Measurements from ENCODE around the gene ADPRHL1. TPM values are rescaled to one million over a fixed set of nuclear protein-coding genes. Genes with fewer than 3 reads are reported as not detected.

ADPRHL1 gene
- total RNA-seq, 2 donors from 2014 or later = 4.6 to 6.2 TPM

DNA sequence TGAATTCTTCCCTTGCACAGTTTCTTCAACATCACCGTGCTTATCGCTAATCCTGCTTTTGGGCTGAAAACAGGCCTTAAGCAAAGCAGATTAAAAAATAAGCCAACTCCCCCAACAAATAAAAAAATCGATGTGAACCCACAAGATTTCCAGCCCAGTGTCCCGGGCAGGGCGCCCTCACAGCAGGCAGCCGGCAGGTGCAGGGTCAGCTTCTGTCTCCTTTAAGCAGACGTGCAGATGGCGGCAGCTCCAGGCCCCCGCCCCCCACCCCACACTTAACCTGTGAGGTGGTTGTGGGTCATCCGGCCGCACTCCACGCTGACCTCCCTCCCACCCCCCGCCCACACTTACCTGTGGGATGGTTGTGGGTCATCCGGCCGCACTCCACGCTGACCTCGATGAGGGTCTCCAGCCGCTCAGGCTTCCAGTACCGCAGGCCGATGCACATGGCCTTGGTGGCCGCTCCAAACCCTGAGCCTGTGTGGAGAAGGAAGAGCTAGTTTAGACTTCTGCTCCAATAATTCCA lies 19.8 kb downstream of the ADPRHL1 start:
- no peak for DNase-seq
- Histone ChIP-seq H3K9ac (ENCODE audit: low read depth in 2 of 2, low read length in 2 of 2) (no peak overlapping the region), H3K4me3 (no peak overlapping the region), H3K4me1 (no peaks in the 10 kb centered on the region), H3K36me3 (no peaks in the 10 kb centered on the region), H3K27me3 (no peaks in the 10 kb centered on the region), H3K27ac (no peak overlapping the region), H3K9me3 (no peaks in the 10 kb centered on the region)
- intact Hi-C loops (cut with DNase I) = no loop called here
- TF ChIP-seq, protein P1, sequence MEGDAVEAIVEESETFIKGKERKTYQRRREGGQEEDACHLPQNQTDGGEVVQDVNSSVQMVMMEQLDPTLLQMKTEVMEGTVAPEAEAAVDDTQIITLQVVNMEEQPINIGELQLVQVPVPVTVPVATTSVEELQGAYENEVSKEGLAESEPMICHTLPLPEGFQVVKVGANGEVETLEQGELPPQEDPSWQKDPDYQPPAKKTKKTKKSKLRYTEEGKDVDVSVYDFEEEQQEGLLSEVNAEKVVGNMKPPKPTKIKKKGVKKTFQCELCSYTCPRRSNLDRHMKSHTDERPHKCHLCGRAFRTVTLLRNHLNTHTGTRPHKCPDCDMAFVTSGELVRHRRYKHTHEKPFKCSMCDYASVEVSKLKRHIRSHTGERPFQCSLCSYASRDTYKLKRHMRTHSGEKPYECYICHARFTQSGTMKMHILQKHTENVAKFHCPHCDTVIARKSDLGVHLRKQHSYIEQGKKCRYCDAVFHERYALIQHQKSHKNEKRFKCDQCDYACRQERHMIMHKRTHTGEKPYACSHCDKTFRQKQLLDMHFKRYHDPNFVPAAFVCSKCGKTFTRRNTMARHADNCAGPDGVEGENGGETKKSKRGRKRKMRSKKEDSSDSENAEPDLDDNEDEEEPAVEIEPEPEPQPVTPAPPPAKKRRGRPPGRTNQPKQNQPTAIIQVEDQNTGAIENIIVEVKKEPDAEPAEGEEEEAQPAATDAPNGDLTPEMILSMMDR (IDR thresholded peaks at IDR 0.05) = no peak

DNA sequence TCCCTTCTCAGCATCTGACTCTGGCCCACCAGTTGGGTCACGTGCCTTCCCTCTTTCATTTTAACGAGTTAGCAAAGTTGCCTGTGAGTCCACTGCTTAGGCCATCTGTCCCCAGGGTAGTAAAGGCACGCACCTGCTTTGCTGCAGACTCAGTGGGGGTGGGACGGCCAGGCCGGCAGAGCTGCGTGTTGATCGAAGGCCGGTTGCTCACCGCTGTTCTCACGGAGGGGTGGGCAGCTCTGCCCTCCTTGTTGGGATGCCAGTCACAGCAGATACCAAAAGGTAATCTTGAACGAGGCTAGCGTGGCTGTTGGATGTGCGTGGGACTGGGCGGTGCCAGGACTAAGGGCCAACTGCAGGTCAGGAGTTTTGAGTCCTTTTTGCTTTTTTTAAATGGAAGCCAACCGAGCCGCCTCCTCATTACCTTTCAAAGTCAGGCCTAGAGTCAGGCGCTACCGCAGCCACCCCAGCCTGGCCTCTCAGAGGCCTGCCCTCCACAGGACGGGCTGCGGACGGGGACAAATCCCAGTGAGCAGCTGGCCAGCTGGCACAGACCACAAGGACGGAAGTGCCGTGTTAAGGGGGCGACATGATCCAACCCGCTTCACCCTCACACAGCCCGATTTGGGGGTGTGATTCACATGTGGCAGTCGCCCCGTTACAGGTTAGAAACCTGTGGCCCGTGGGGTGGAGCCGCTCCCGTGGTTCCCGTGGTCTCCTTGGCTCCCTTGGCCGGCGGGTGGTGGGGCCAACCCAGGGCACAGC lies 20.6 kb downstream of the ADPRHL1 start:
- no peak overlapping the region for H3K4me3 ChIP-seq
- no peak overlapping the region for H3K9ac ChIP-seq (ENCODE audit: low read depth in 2 of 2, low read length in 2 of 2)
- TF ChIP-seq, protein P1 (IDR thresholded peaks at IDR 0.05) = no peak
- no peak overlapping the region for H3K27ac ChIP-seq
- no peaks in the 10 kb centered on the region for H3K9me3 ChIP-seq
- no peak for DNase-seq
- H3K36me3 ChIP-seq = no peaks in the 10 kb centered on the region
- no peaks in the 10 kb centered on the region for H3K4me1 ChIP-seq
- intact Hi-C loops (cut with DNase I) = no loop called here
- no peaks in the 10 kb centered on the region for H3K27me3 ChIP-seq

DNA sequence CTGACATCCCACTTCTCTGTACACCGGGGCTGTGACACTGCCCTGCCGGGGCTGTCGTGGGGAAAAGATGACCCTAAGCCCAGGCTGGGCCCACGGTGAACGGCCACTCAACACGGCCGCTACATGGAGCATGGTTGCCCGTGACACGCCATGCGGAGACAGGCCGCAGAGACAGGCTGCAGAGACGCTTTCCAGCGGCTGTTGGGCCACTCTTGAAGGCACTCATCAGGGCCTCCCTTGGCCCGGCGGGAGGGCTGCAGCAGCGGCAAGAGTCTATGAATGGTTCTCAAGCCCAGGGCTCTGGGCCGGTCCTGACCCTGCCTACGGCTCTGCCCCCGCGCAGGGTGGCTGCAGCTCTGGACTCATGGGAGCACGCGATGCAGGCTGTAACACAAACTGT lies 22.1 kb downstream of the ADPRHL1 start:
- Histone ChIP-seq H3K9me3 (no peaks in the 10 kb centered on the region), H3K27me3 (no peaks in the 10 kb centered on the region), H3K4me1 (no peaks in the 10 kb centered on the region), H3K9ac (ENCODE audit: low read depth in 2 of 2, low read length in 2 of 2) (no peak overlapping the region), H3K4me3 (no peak overlapping the region), H3K27ac (no peak overlapping the region), H3K36me3 (no peaks in the 10 kb centered on the region)
- TF ChIP-seq, protein P1 (IDR thresholded peaks at IDR 0.05) = no peak
- no peak for DNase-seq
- intact Hi-C loops (cut with DNase I) = no loop called here

DNA sequence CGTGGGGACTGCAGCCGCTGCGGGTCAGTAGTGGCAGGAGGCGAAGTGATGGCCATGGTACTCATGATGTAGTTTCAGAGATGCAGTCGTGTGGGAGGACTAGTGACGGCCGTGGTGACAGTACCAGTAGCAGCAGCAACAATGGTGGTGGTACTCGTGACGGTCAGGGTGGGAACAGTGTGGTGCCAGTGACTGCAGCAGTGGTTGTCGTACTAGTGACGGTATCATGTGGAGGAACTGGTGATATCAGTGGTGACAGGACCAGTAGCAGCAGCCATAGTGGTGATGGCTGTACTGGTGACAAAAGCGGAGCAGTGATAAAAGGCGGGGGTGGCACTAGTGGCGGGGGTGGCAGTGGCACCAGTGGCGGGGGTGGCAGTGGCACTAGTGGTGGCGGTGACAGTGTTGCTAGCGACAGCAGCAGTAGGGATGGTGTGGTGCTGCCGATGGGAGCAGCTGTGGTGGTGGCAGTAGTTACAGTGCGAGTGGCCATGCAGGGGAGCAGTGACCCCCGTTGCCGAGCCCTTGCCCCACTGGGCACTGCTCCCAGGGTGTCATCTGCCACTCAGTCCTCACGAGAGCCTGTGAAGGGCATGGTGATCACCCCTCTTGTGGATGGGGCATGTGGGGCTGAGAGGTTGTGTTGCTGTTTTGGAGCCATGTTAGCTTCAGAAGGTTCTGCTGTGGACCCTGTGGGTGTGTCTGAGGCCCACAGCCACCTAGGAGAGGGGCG lies 22.7 kb downstream of the ADPRHL1 start:
- intact Hi-C loops (cut with DNase I) = no loop called here
- TF ChIP-seq, protein P1 (IDR thresholded peaks at IDR 0.05) = no peak

DNA sequence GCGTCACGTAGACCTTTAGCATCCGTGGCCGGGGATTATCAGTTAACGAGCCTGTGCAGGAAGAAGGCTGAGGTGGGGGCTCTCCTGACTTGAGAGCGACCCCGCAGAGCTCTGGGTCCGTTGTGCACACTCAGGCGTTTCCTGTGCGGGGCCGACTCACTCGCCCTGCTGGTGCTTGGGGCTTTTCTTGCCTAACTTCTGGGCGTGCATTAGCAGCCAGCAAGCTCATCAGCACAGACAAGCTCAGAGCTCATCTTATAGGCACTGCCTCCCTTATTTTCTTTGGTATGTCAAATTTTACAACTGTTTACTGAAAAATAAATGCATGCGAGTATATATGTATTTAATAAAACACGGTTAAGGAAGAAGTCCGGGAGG lies 23.7 kb downstream of the ADPRHL1 start:
- intact Hi-C loops (cut with DNase I) = no loop called here
- TF ChIP-seq, protein P1 (IDR thresholded peaks at IDR 0.05) = no peak
- H3K4me3 ChIP-seq = no peak overlapping the region
- no peaks in the 10 kb centered on the region for H3K9me3 ChIP-seq
- no peak for DNase-seq
- H3K9ac ChIP-seq (ENCODE audit: low read depth in 2 of 2, low read length in 2 of 2) = no peak overlapping the region
- H3K27ac ChIP-seq = no peak overlapping the region
- H3K27me3 ChIP-seq = no peaks in the 10 kb centered on the region
- no peaks in the 10 kb centered on the region for H3K36me3 ChIP-seq
- H3K4me1 ChIP-seq = no peaks in the 10 kb centered on the region

More for the DNA sequence above, 22.7 kb downstream of the ADPRHL1 start:
- no peak overlapping the region for H3K27ac ChIP-seq
- no peak for DNase-seq
- H3K9ac ChIP-seq (ENCODE audit: low read depth in 2 of 2, low read length in 2 of 2) = no peak overlapping the region
- no peaks in the 10 kb centered on the region for H3K27me3 ChIP-seq
- no peak overlapping the region for H3K4me3 ChIP-seq
- no peaks in the 10 kb centered on the region for H3K4me1 ChIP-seq
- H3K9me3 ChIP-seq = no peaks in the 10 kb centered on the region
- no peaks in the 10 kb centered on the region for H3K36me3 ChIP-seq

All from colonic mucosa (tissue), 4 donors.